ENCODE data around the gene ERC2. TPM values are rescaled to one million over a fixed set of nuclear protein-coding genes. Genes with fewer than 3 reads are reported as not detected.

Gene ERC2
- total and polyA plus RNA-seq, 2 of the 13 experiments (the other 11 are each of a cell fraction or from before 2014, with no cell fraction given), result 0.16 to 0.22 TPM

DNA sequence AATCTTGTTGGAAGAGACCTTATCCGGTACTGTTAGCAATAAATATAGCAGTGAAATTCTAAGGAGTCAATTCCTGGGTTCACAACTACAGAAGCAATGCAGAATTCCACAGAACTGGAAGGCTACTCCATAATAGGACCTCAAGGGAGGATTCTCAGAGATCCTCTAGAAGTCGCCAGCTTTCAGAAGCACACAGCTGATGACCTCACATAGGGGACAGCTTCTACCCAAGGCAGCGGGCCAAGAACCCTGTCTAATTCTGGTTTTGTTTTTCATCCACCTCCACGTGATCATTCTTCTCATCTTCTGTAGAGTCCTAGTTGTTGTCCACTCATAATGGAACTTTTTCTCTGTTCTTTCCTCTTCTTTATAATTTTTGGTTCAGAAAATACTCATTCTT lies 99.4 kb downstream of the ERC2 start:
- Histone ChIP-seq H3K27ac (ENCODE audit: extremely low read length, insufficient read depth, low read length) (no peak overlapping the region), H3K79me2 (ENCODE audit: insufficient read depth, low read length) (no peaks in the 10 kb centered on the region), H3K4me3 (replicated peaks in 1 of 3; ENCODE audit: insufficient read depth in 1 of 3, low read depth in 2 of 3, low read length in 3 of 3) (no peak overlapping the region), H3K36me3 (replicated peaks in 1 of 2; ENCODE audit: control insufficient read depth in 1 of 2, insufficient read depth in 2 of 2, low read length in 2 of 2) (no peaks in the 10 kb centered on the region), H2AFZ (ENCODE audit: low read length) (no peak overlapping the region), H4K20me1 (ENCODE audit: insufficient read depth, low read length) (no peaks in the 10 kb centered on the region), H3K4me1 (ENCODE audit: insufficient read depth, low read length) (no peaks in the 10 kb centered on the region), H3K4me2 (ENCODE audit: low read depth, low read length) (no peak overlapping the region), H3K27me3 (ENCODE audit: control insufficient read depth in 1 of 2, insufficient read depth in 2 of 2, low read length in 2 of 2) (no peaks in the 10 kb centered on the region), H3K9ac (ENCODE audit: insufficient read depth, low read depth, low read length) (no peak overlapping the region), H3K9me3 (ENCODE audit: low read length) (no peaks in the 10 kb centered on the region)
- WGBS (ENCODE audit: low lambda C conversion rate), result 4% methylated on average over 3 of the region's 4 CpGs
- no TSS peak for BruUV-seq (replicated peaks)
- ATAC-seq (no peak), FAIRE-seq (no peak), DNase-seq (ENCODE audit: low spot score) (no peak)
- intact Hi-C loops (cut with micrococcal nuclease; ENCODE audit: unreplicated experiment) (no loop called here), in situ Hi-C loops (cut with HindIII; ENCODE audit: extremely low pct_ligation_motif_present, low pct_unique_long_range_greater_than_20kb) (no loop called here)
- CTCF ChIA-PET (ENCODE audit: low intra/inter-chr PET ratio, low total read pairs), result no interaction called here
- POLR2A ChIA-PET, result no interaction called here
- no peak for TF ChIP-seq ZNF713 (CRISPR knock-in tag; IDR thresholded peaks at IDR 0.05)
- no peak for TF ChIP-seq ZFP1 (CRISPR knock-in tag; IDR thresholded peaks at IDR 0.05)
- no peak for TF ChIP-seq PHF5A (CRISPR knock-in tag; IDR thresholded peaks at IDR 0.05; ENCODE audit: low read depth, unreplicated experiment)
- TF ChIP-seq ZNF446 (CRISPR knock-in tag; IDR thresholded peaks at IDR 0.05), result no peak
- no peak for TF ChIP-seq TRIM22 (IDR thresholded peaks at IDR 0.05)
- no peak for TF ChIP-seq SKIL (CRISPR knock-in tag; IDR thresholded peaks at IDR 0.05; ENCODE audit: borderline replicate concordance)
- TF ChIP-seq NR0B2 (CRISPR knock-in tag; IDR thresholded peaks at IDR 0.05), result no peak
- TF ChIP-seq ZNF781 (CRISPR knock-in tag; IDR thresholded peaks at IDR 0.05; ENCODE audit: borderline replicate concordance, not compliant biosample characterization), result no peak
- no peak for TF ChIP-seq CENPX (CRISPR knock-in tag; IDR thresholded peaks at IDR 0.05)
- no peak for TF ChIP-seq POLR2AphosphoS5 (IDR thresholded peaks at IDR 0.05; ENCODE audit: low read depth, low read length)
- TF ChIP-seq SRSF4 (IDR thresholded peaks at IDR 0.05; ENCODE audit: low read depth, low read length, poor library complexity, severe bottlenecking), result no peak
- no peak for TF ChIP-seq ZNF570 (CRISPR knock-in tag; IDR thresholded peaks at IDR 0.05; ENCODE audit: borderline replicate concordance)
- no peak for TF ChIP-seq KLF9 (CRISPR knock-in tag; IDR thresholded peaks at IDR 0.05; ENCODE audit: low read depth)
- TF ChIP-seq SNAPC4 (CRISPR knock-in tag; IDR thresholded peaks at IDR 0.05), result no peak
- no peak for TF ChIP-seq ZNF780A (CRISPR knock-in tag; IDR thresholded peaks at IDR 0.05)
- no peak for TF ChIP-seq MXD1 (CRISPR knock-in tag; IDR thresholded peaks at IDR 0.05)
- no peak for TF ChIP-seq ZNF138 (CRISPR knock-in tag; IDR thresholded peaks at IDR 0.05; ENCODE audit: low read depth)
